Chondrocyte (in vitro differentiated cells): ENCODE results near the gene RAB14. TPM values are rescaled to one million over a fixed set of nuclear protein-coding genes. Genes with fewer than 3 reads are reported as not detected.

Experiments used
- DNase-seq: peaks from one replicate; pipeline ENCODE4 v3.0.0; 2021; ENCODE audit warnings: mixed read lengths, low spot score
- H3K27ac Mint-ChIP-seq: one replicate; pipeline ENCODE4 v1.8.0; 2021; ENCODE audit warnings: mild to moderate bottlenecking, moderate library complexity, mixed read lengths; ENCODE audit not compliant: unreplicated experiment
- H3K27me3 Mint-ChIP-seq: 2 replicates; pipeline ENCODE4 v1.8.0; 2021; ENCODE audit warnings: low read depth, mixed read lengths
- H3K36me3 Mint-ChIP-seq: 2 replicates; pipeline ENCODE4 v1.8.0; 2021; ENCODE audit warnings: low read depth, mixed read lengths
- H3K4me1 Mint-ChIP-seq: 2 replicates; pipeline ENCODE4 v1.8.0; 2021; ENCODE audit warnings: low read depth, mild to moderate bottlenecking, mixed read lengths
- H3K4me3 Mint-ChIP-seq: one replicate; pipeline ENCODE4 v1.8.0; 2021; ENCODE audit warnings: mild to moderate bottlenecking, moderate library complexity, mixed read lengths; ENCODE audit not compliant: unreplicated experiment
- H3K9me3 Mint-ChIP-seq: 2 replicates; pipeline ENCODE4 v1.8.0; 2021; ENCODE audit warnings: low read depth, mixed read lengths
- total RNA-seq: library from RNA; stranded (reverse); gene quantifications from 3 replicates; pipeline ENCODE4 v1.2.1, GENCODE V29; 2021
- TF ChIP-seq, protein P1 (sequence below): fragments of 200-600 bp; sonication (generic); IDR thresholded peaks from 2 replicates; pipeline ENCODE4 v1.5.0; 2021; ENCODE audit warnings: antibody characterized with exemption, mild to moderate bottlenecking, moderate library complexity

Gene RAB14
- total RNA-seq, 1 donor from 2014 or later, result 64.3 TPM

DNA sequence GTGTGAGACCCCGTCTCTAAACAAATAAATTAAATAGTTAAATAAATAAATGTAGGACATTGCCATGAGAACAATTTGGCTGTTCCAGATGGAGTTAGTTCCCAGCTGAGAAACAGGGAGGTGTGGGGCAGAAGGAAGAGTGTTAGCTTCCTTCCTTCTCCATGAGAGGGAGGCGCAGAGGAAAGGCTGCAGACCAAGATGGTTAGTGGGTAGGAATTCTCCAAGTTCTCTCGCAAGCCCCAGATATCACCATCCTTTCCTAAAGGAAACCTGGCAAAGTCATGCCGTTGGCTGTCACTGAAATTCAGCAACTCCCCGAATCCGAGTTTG is 33.1 kb upstream of the RAB14 start:
- Mint-ChIP-seq H3K27me3 (no peaks in the 10 kb centered on the region), H3K4me3 (no peak overlapping the region), H3K36me3 (peaks cover 1% of the 10 kb centered on the region), H3K9me3 (no peaks in the 10 kb centered on the region), H3K27ac (no peak overlapping the region), H3K4me1 (peaks cover 8% of the 10 kb centered on the region)
- DNase-seq, result no peak
- TF ChIP-seq, protein P1, sequence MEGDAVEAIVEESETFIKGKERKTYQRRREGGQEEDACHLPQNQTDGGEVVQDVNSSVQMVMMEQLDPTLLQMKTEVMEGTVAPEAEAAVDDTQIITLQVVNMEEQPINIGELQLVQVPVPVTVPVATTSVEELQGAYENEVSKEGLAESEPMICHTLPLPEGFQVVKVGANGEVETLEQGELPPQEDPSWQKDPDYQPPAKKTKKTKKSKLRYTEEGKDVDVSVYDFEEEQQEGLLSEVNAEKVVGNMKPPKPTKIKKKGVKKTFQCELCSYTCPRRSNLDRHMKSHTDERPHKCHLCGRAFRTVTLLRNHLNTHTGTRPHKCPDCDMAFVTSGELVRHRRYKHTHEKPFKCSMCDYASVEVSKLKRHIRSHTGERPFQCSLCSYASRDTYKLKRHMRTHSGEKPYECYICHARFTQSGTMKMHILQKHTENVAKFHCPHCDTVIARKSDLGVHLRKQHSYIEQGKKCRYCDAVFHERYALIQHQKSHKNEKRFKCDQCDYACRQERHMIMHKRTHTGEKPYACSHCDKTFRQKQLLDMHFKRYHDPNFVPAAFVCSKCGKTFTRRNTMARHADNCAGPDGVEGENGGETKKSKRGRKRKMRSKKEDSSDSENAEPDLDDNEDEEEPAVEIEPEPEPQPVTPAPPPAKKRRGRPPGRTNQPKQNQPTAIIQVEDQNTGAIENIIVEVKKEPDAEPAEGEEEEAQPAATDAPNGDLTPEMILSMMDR, result no peak

GRCh38 chr9:121233906-121234831 is 32.5 kb upstream of the RAB14 start:
- no peaks in the 10 kb centered on the region for H3K9me3 Mint-ChIP-seq
- H3K27me3 Mint-ChIP-seq, result no peaks in the 10 kb centered on the region
- peaks cover 1% of the 10 kb centered on the region for H3K36me3 Mint-ChIP-seq
- no peak overlapping the region for H3K4me3 Mint-ChIP-seq
- DNase-seq, result no peak
- peaks cover 8% of the 10 kb centered on the region for H3K4me1 Mint-ChIP-seq
- H3K27ac Mint-ChIP-seq, result peak overlapping the region; percentile 33
- TF ChIP-seq, protein P1, result no peak

DNA sequence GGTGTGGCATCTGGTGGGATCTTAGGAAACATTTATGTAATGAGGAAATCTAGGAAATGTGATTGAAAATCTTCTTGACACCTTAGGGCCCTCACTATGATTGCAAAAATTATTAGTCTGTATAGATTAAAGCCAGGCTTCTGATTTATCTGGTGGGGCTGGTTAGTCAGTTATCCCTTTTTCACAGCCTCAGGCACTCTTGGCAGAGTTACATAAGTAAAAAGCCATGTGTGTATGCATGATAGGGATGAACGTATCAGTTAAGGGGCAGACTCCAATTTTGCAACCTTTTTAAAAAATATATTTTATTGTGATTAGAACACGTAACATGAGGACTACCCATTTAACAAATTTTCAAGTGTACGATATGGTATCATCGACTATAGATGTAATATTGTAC is 30.6 kb upstream of the RAB14 start:
- H3K27me3 Mint-ChIP-seq, result no peaks in the 10 kb centered on the region
- no peak overlapping the region for H3K4me3 Mint-ChIP-seq
- peaks cover 1% of the 10 kb centered on the region for H3K36me3 Mint-ChIP-seq
- TF ChIP-seq, protein P1, result no peak
- no peaks in the 10 kb centered on the region for H3K9me3 Mint-ChIP-seq
- no peak overlapping the region for H3K27ac Mint-ChIP-seq
- no peak for DNase-seq
- peaks cover 8% of the 10 kb centered on the region for H3K4me1 Mint-ChIP-seq

DNA sequence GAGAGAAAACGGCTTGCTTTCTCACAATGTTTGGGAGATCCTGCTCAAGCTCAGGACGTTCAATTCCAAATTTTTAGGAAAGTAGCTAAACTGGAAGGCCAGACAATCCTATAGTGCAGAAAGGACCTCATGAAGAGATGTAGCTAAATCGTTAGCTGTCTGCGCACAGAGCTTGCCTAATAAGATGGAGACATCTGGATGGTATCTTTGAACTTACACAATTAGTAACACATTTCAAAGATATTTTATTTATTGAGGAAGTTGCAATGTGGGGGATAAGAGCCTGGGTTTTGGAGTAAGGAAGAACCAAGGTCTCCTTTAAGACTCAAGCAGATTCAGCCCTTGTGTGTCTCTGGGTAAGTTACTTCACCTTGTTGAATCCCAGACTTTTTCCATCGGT is 28.6 kb upstream of the RAB14 start:
- Mint-ChIP-seq H3K36me3 (peaks cover 1% of the 10 kb centered on the region), H3K4me3 (no peak overlapping the region), H3K9me3 (no peaks in the 10 kb centered on the region), H3K4me1 (peaks cover 8% of the 10 kb centered on the region), H3K27ac (no peak overlapping the region), H3K27me3 (no peaks in the 10 kb centered on the region)
- no peak for DNase-seq
- TF ChIP-seq, protein P1, result no peak

- Mint-ChIP-seq H3K9me3 (no peaks in the 10 kb centered on the region), H3K36me3 (peaks cover 1% of the 10 kb centered on the region), H3K4me1 (peaks cover 2% of the 10 kb centered on the region), H3K27ac (no peak overlapping the region), H3K27me3 (no peaks in the 10 kb centered on the region), H3K4me3 (no peak overlapping the region)
- DNase-seq, result no peak
- TF ChIP-seq, protein P1, result no peak
These were observed 26.2 kb upstream of the RAB14 start for GRCh38 chr9:121227862-121228261.
